T-helper 1 cell treated with Interleukin-12 subunit alpha and Interleukin-12 subunit beta and Interleukin-4 antibody, amounts not matched to agents 30 μg/mL and 1 μg/mL, for 36 hours (primary cell): ENCODE data around the gene DNAI2.
A peak's percentile ranks its signal among the peaks of the same experiment; 100 is the strongest.
"Not testable (repeated sequence)": the region's sequence is repeated elsewhere in the genome, so short reads cannot be mapped to it uniquely, and the experiment has no call there.

Experiments used
- H3K27ac Mint-ChIP-seq: one replicate; pipeline ENCODE4 v1.8.0; 2021; ENCODE audit warnings: mild to moderate bottlenecking, mixed read lengths
- H3K27me3 Mint-ChIP-seq: one replicate; pipeline ENCODE4 v1.8.0; 2021; ENCODE audit warnings: low read depth, mixed read lengths
- H3K36me3 Mint-ChIP-seq: one replicate; pipeline ENCODE4 v1.8.0; 2021; ENCODE audit warnings: low read depth, mixed read lengths
- H3K4me1 Mint-ChIP-seq: one replicate; pipeline ENCODE4 v1.8.0; 2021; ENCODE audit warnings: low read depth, mixed read lengths
- H3K4me3 Mint-ChIP-seq: one replicate; pipeline ENCODE4 v1.8.0; 2021; ENCODE audit warnings: mild to moderate bottlenecking, moderate library complexity, mixed read lengths
- H3K9me3 Mint-ChIP-seq: one replicate; pipeline ENCODE4 v1.8.0; 2021; ENCODE audit warnings: mixed read lengths

DNAI2 gene

GRCh38 chr17:74276051-74276476 is 2.0 kb downstream of the DNAI2 start:
- Mint-ChIP-seq H3K9me3 (no peaks in the 10 kb centered on the region), H3K4me1 (peaks cover 33% of the 10 kb centered on the region), H3K27me3 (peaks cover 18% of the 10 kb centered on the region), H3K27ac (no peak overlapping the region), H3K36me3 (peaks cover 4% of the 10 kb centered on the region), H3K4me3 (no peak overlapping the region)

- Mint-ChIP-seq H3K4me3 (no peak overlapping the region), H3K27me3 (peaks cover 15% of the 10 kb centered on the region), H3K4me1 (peaks cover 33% of the 10 kb centered on the region), H3K9me3 (no peaks in the 10 kb centered on the region), H3K27ac (peak overlapping the region; percentile 33), H3K36me3 (peaks cover 4% of the 10 kb centered on the region)
Measured at GRCh38 chr17:74276541-74277009, 2.5 kb downstream of the DNAI2 start.

- H3K27me3 Mint-ChIP-seq, result peaks cover 5% of the 10 kb centered on the region
- H3K36me3 Mint-ChIP-seq, result peaks cover 4% of the 10 kb centered on the region
- H3K4me1 Mint-ChIP-seq, result peaks cover 39% of the 10 kb centered on the region
- no peak overlapping the region for H3K27ac Mint-ChIP-seq
- no peak overlapping the region for H3K4me3 Mint-ChIP-seq
- no peaks in the 10 kb centered on the region for H3K9me3 Mint-ChIP-seq
Measured at GRCh38 chr17:74277935-74278334, 3.9 kb downstream of the DNAI2 start.

GRCh38 chr17:74279617-74280016 is 5.6 kb downstream of the DNAI2 start:
- not testable (repeated sequence) for H3K27me3 Mint-ChIP-seq, H3K9me3 Mint-ChIP-seq, H3K36me3 Mint-ChIP-seq
- Mint-ChIP-seq H3K4me1 (peaks cover 34% of the 10 kb centered on the region), H3K4me3 (peak overlapping the region; percentile 44), H3K27ac (peak overlapping the region; percentile 93)

GRCh38 chr17:74280093-74280513 is 6.1 kb downstream of the DNAI2 start:
- Mint-ChIP-seq H3K27ac (peak overlapping the region; percentile 93), H3K4me1 (peaks cover 34% of the 10 kb centered on the region), H3K4me3 (peak overlapping the region; percentile 44)

GRCh38 chr17:74281799-74282198 is 7.8 kb downstream of the DNAI2 start:
- Mint-ChIP-seq H3K27ac (peak overlapping the region; percentile 93), H3K27me3 (no peaks in the 10 kb centered on the region), H3K4me1 (peaks cover 37% of the 10 kb centered on the region), H3K9me3 (no peaks in the 10 kb centered on the region), H3K36me3 (peaks cover 4% of the 10 kb centered on the region), H3K4me3 (no peak overlapping the region)

More at GRCh38 chr17:74280093-74280513, 6.1 kb downstream of the DNAI2 start:
- H3K36me3 Mint-ChIP-seq, result peaks cover 4% of the 10 kb centered on the region
- H3K27me3 Mint-ChIP-seq, result no peaks in the 10 kb centered on the region
- no peaks in the 10 kb centered on the region for H3K9me3 Mint-ChIP-seq

- H3K4me3 Mint-ChIP-seq, H3K9me3 Mint-ChIP-seq, H3K27me3 Mint-ChIP-seq, H3K36me3 Mint-ChIP-seq: not testable (repeated sequence)
- Mint-ChIP-seq H3K4me1 (peaks cover 40% of the 10 kb centered on the region), H3K27ac (peak overlapping the region; percentile 93)
Measured at GRCh38 chr17:74282274-74282586, 8.2 kb downstream of the DNAI2 start.

GRCh38 chr17:74282587-74283370 is 8.7 kb downstream of the DNAI2 start:
- peak overlapping the region; percentile 56 for H3K4me3 Mint-ChIP-seq
- no peaks in the 10 kb centered on the region for H3K9me3 Mint-ChIP-seq
- peaks cover 4% of the 10 kb centered on the region for H3K36me3 Mint-ChIP-seq
- H3K27me3 Mint-ChIP-seq, result no peaks in the 10 kb centered on the region
- H3K27ac Mint-ChIP-seq, result peak overlapping the region; percentile 93
- peaks cover 41% of the 10 kb centered on the region for H3K4me1 Mint-ChIP-seq

GRCh38 chr17:74283371-74283673 is 9.3 kb downstream of the DNAI2 start:
- H3K27me3 Mint-ChIP-seq, result no peaks in the 10 kb centered on the region
- peak overlapping the region; percentile 56 for H3K4me3 Mint-ChIP-seq
- H3K9me3 Mint-ChIP-seq, result no peaks in the 10 kb centered on the region
- H3K36me3 Mint-ChIP-seq, result peaks cover 4% of the 10 kb centered on the region
- H3K4me1 Mint-ChIP-seq, result peaks cover 40% of the 10 kb centered on the region
- peak overlapping the region; percentile 93 for H3K27ac Mint-ChIP-seq

- peak overlapping the region; percentile 45 for H3K27ac Mint-ChIP-seq
- H3K4me1 Mint-ChIP-seq, result peaks cover 34% of the 10 kb centered on the region
- H3K36me3 Mint-ChIP-seq, result no peaks in the 10 kb centered on the region
- no peak overlapping the region for H3K4me3 Mint-ChIP-seq
- no peaks in the 10 kb centered on the region for H3K9me3 Mint-ChIP-seq
- H3K27me3 Mint-ChIP-seq, result no peaks in the 10 kb centered on the region
Measured at GRCh38 chr17:74287031-74287602, 13.1 kb downstream of the DNAI2 start.

GRCh38 chr17:74288785-74289184 is 14.8 kb downstream of the DNAI2 start:
- Mint-ChIP-seq H3K36me3 (no peaks in the 10 kb centered on the region), H3K4me3 (peak overlapping the region; percentile 23), H3K27ac (peak overlapping the region; percentile 49), H3K9me3 (no peaks in the 10 kb centered on the region), H3K4me1 (peaks cover 26% of the 10 kb centered on the region), H3K27me3 (no peaks in the 10 kb centered on the region)

- Mint-ChIP-seq H3K4me1 (peaks cover 24% of the 10 kb centered on the region), H3K36me3 (peaks cover under 1% of the 10 kb centered on the region), H3K4me3 (no peak overlapping the region), H3K27me3 (no peaks in the 10 kb centered on the region), H3K9me3 (no peaks in the 10 kb centered on the region), H3K27ac (no peak overlapping the region)
Measured at GRCh38 chr17:74289688-74290087, 15.7 kb downstream of the DNAI2 start.

- Mint-ChIP-seq H3K9me3 (no peaks in the 10 kb centered on the region), H3K27ac (no peak overlapping the region), H3K27me3 (no peaks in the 10 kb centered on the region), H3K4me1 (peaks cover 17% of the 10 kb centered on the region), H3K4me3 (no peak overlapping the region), H3K36me3 (peaks cover 1% of the 10 kb centered on the region)
Measured at GRCh38 chr17:74290340-74290739, 16.3 kb downstream of the DNAI2 start.

- Mint-ChIP-seq H3K36me3 (peaks cover 1% of the 10 kb centered on the region), H3K9me3 (no peaks in the 10 kb centered on the region), H3K27me3 (no peaks in the 10 kb centered on the region), H3K4me1 (peaks cover 19% of the 10 kb centered on the region), H3K27ac (no peak overlapping the region), H3K4me3 (no peak overlapping the region)
Measured at GRCh38 chr17:74292495-74292894, 18.5 kb downstream of the DNAI2 start.
